ENCODE results near the gene NANOS1. TPM values are rescaled to one million over a fixed set of nuclear protein-coding genes. Genes with fewer than 3 reads are reported as not detected.

NANOS1 gene
- total and polyA plus RNA-seq, 2 experiments from 2014 or later = 3.8 to 6.2 TPM

DNA sequence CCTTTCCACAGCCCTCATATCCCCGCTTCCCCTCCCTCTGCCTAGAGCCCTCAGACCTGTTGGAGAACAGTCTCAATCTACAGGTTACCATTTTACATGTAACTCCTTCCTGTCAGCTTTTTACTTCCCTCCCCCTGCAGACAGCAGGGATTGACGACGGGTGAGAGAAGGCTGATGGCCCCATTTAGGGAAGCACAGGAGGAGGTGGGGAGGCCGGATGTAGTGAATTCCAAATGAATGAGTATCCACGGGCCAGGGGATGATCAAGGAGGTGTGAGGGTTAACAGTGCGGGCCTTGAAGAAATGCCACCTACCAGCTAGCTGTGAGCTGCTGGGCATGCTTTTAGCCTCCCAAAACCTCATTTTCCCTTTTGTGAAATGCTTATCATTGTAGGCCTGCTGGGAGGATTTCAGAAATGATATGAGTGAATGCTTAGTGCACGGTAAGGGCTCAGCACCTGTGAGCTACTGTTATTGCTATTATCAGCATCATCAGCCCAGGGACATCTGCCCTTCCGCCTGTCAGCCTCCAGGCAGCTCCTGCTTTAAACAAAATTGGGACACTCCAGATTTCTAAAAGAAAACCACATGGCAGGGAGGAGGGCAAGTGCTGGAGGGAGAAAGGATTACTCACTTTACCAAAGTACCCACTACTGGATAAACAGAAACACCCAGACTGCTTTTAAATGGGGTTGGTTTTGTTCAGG lies 6.5 kb upstream of the NANOS1 start:
- WGBS (ENCODE audit: low lambda C conversion rate, missing lambda C conversion rate) = 48% methylated on average over 8 of the region's 8 CpGs
- H3K4me2 ChIP-seq = no peak overlapping the region
- H3K36me3 ChIP-seq (replicated peaks; ENCODE audit: insufficient read depth, low read depth) = no peaks in the 10 kb centered on the region
- no peak for TF ChIP-seq EZH2phosphoT487 (IDR thresholded peaks at IDR 0.05; ENCODE audit: low read depth, severe bottlenecking, unreplicated experiment)
- TF ChIP-seq EZH2 (IDR thresholded peaks at IDR 0.05; ENCODE audit: borderline replicate concordance) = no peak
- no peak for TF ChIP-seq CTCF (IDR thresholded peaks at IDR 0.05; ENCODE audit: poor library complexity)
- H3K4me1 ChIP-seq (ENCODE audit: insufficient read depth) = no peaks in the 10 kb centered on the region
- no peaks in the 10 kb centered on the region for H3K9me2 ChIP-seq (replicated peaks; ENCODE audit: insufficient read depth)
- H4K20me1 ChIP-seq (ENCODE audit: insufficient read depth, poor library complexity, severe bottlenecking) = no peaks in the 10 kb centered on the region
- no peaks in the 10 kb centered on the region for H3K79me2 ChIP-seq
- no peak overlapping the region for H3K27ac ChIP-seq
- H3K27me3 ChIP-seq = no peaks in the 10 kb centered on the region
- no peak for DNase-seq (ENCODE audit: low spot score)
- no peak overlapping the region for H3K4me3 ChIP-seq
- H2AFZ ChIP-seq = no peak overlapping the region
- no peaks in the 10 kb centered on the region for H3K9me3 ChIP-seq (ENCODE audit: low read depth)

DNA sequence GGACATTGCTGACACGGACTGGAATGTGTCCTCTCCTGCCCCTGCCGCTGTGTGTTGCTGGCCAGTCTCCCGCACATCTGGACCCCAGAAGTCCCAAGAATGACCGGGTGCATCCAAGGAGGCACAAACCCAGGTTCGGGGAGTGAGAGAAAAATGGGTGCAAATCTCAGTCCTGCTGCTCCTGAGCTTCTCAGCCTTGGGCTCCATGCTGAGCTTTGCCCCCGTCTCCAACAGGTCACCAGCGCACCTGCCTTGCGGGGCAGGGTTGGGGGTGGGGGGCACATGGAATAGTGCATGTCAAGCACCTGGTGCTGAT lies 6.0 kb upstream of the NANOS1 start:
- no peak overlapping the region for H2AFZ ChIP-seq
- H3K27me3 ChIP-seq = no peaks in the 10 kb centered on the region
- DNase-seq (ENCODE audit: low spot score) = no peak
- H3K79me2 ChIP-seq = no peaks in the 10 kb centered on the region
- WGBS (ENCODE audit: low lambda C conversion rate, missing lambda C conversion rate) = 70% methylated on average over 7 of the region's 8 CpGs
- TF ChIP-seq EZH2 (IDR thresholded peaks at IDR 0.05; ENCODE audit: borderline replicate concordance) (no peak), CTCF (IDR thresholded peaks at IDR 0.05; ENCODE audit: poor library complexity) (no peak), EZH2phosphoT487 (IDR thresholded peaks at IDR 0.05; ENCODE audit: low read depth, severe bottlenecking, unreplicated experiment) (no peak)
- H3K9me2 ChIP-seq (replicated peaks; ENCODE audit: insufficient read depth) = no peaks in the 10 kb centered on the region
- H3K27ac ChIP-seq = no peak overlapping the region
- H3K9me3 ChIP-seq (ENCODE audit: low read depth) = no peaks in the 10 kb centered on the region
- H4K20me1 ChIP-seq (ENCODE audit: insufficient read depth, poor library complexity, severe bottlenecking) = no peaks in the 10 kb centered on the region
- no peaks in the 10 kb centered on the region for H3K4me1 ChIP-seq (ENCODE audit: insufficient read depth)
- no peaks in the 10 kb centered on the region for H3K36me3 ChIP-seq (replicated peaks; ENCODE audit: insufficient read depth, low read depth)
- no peak overlapping the region for H3K4me3 ChIP-seq
- H3K4me2 ChIP-seq = no peak overlapping the region

- Histone ChIP-seq H3K79me2 (no peaks in the 10 kb centered on the region), H3K36me3 (replicated peaks; ENCODE audit: insufficient read depth, low read depth) (no peaks in the 10 kb centered on the region), H3K4me2 (no peak overlapping the region), H3K9me3 (ENCODE audit: low read depth) (no peaks in the 10 kb centered on the region), H3K27ac (no peak overlapping the region), H3K9me2 (replicated peaks; ENCODE audit: insufficient read depth) (no peaks in the 10 kb centered on the region), H2AFZ (no peak overlapping the region), H3K4me1 (ENCODE audit: insufficient read depth) (no peaks in the 10 kb centered on the region), H3K4me3 (no peak overlapping the region), H4K20me1 (ENCODE audit: insufficient read depth, poor library complexity, severe bottlenecking) (no peaks in the 10 kb centered on the region), H3K27me3 (no peaks in the 10 kb centered on the region)
- no peak for DNase-seq (ENCODE audit: low spot score)
- 43% methylated on average over 6 of the region's 6 CpGs for WGBS (ENCODE audit: low lambda C conversion rate, missing lambda C conversion rate)
- no peak for TF ChIP-seq CTCF (IDR thresholded peaks at IDR 0.05; ENCODE audit: poor library complexity)
- no peak for TF ChIP-seq EZH2 (IDR thresholded peaks at IDR 0.05; ENCODE audit: borderline replicate concordance)
- TF ChIP-seq EZH2phosphoT487 (IDR thresholded peaks at IDR 0.05; ENCODE audit: low read depth, severe bottlenecking, unreplicated experiment) = no peak
These were observed 4.6 kb upstream of the NANOS1 start for GRCh38 chr10:119024882-119025281.
